PC-9 (cell line): Measurements from ENCODE around the gene HSPA12A. TPM values are rescaled to one million over a fixed set of nuclear protein-coding genes. Genes with fewer than 3 reads are reported as not detected.

Source experiments
- BruUV-seq: library from RNA; stranded (reverse); fragments of 400-500 nt; replicated peaks from 2 replicates; lab custom pipeline; 2021; lab: Mats Ljungman, UMichigan
- CTCF ChIA-PET: fragments of 300-600 bp; sonication (Branson Sonifier 250); formaldehyde crosslinking; loops from one replicate; lab custom pipeline; 2022; ENCODE audit warnings: antibody characterized with exemption; lab: Charles Lee
- POLR2A ChIA-PET: fragments of 300-600 bp; sonication (Branson Sonifier 250); formaldehyde crosslinking; loops from one replicate; lab custom pipeline; 2022; ENCODE audit warnings: antibody characterized with exemption; ENCODE audit not compliant: unreplicated experiment; lab: Charles Lee
- DNase-seq, 2 experiments: peaks; one replicate each; pipeline versions ENCODE4 v3.0.0 to v3.0.0-alpha.2; 2015 to 2022; ENCODE audit warnings: mixed read lengths in 1 of 2
- H2AFZ ChIP-seq: fragments of 200-600 bp; sonication (generic); 2 replicates; pipeline ENCODE4 v1.8.1; 2017; ENCODE audit warnings: antibody characterized with exemption
- H3F3A ChIP-seq: fragments of 200-600 bp; sonication (generic); 2 replicates; pipeline ENCODE4 v1.8.1; 2017; ENCODE audit warnings: antibody characterized with exemption, mild to moderate bottlenecking, low read depth; ENCODE audit not compliant: insufficient read depth
- H3K27ac ChIP-seq: fragments of 200-600 bp; sonication (generic); 2 replicates; pipeline ENCODE4 v1.6.1; 2016; ENCODE audit warnings: mixed run types
- H3K27me3 ChIP-seq: fragments of 200-600 bp; sonication (generic); 2 replicates; pipeline ENCODE4 v1.6.1; 2016; ENCODE audit warnings: low read depth, mixed run types; ENCODE audit not compliant: insufficient read depth
- H3K36me3 ChIP-seq: fragments of 200-600 bp; sonication (generic); 2 replicates; pipeline ENCODE4 v1.6.1; 2016; ENCODE audit warnings: low read depth, mixed run types
- H3K4me1 ChIP-seq: fragments of 200-600 bp; sonication (generic); replicated peaks from 2 replicates; pipeline ENCODE4 v1.6.1; 2016; ENCODE audit warnings: mixed run types; ENCODE audit not compliant: insufficient read depth
- H3K4me2 ChIP-seq: fragments of 200-600 bp; sonication (generic); 2 replicates; pipeline ENCODE4 v1.6.1; 2017; ENCODE audit warnings: mixed run types
- H3K4me3 ChIP-seq: fragments of 200-600 bp; sonication (generic); 2 replicates; pipeline ENCODE4 v1.6.1; 2016; ENCODE audit warnings: mixed run types
- H3K79me2 ChIP-seq: fragments of 200-600 bp; sonication (generic); 2 replicates; pipeline ENCODE4 v1.6.1; 2017; ENCODE audit warnings: low read depth, mixed run types
- H3K9me2 ChIP-seq: fragments of 200-600 bp; sonication (generic); 2 replicates; pipeline ENCODE4 v1.8.1; 2017; ENCODE audit warnings: mild to moderate bottlenecking; ENCODE audit not compliant: insufficient read depth
- H3K9me3 ChIP-seq: fragments of 200-600 bp; sonication (generic); 2 replicates; pipeline ENCODE4 v1.8.1; 2016; ENCODE audit warnings: low read depth; ENCODE audit not compliant: insufficient read depth
- H4K20me1 ChIP-seq: fragments of 200-600 bp; sonication (generic); 2 replicates; pipeline ENCODE4 v1.8.1; 2017; ENCODE audit not compliant: insufficient read depth
- CTCF ChIP-seq: fragments of 200-600 bp; sonication (generic); conservative IDR thresholded peaks from 2 replicates; pipeline ENCODE4 v1.6.1; 2017; ENCODE audit warnings: mixed run types, antibody characterized with exemption, mild to moderate bottlenecking, moderate library complexity
- EZH2 ChIP-seq: fragments of 200-600 bp; sonication (generic); IDR thresholded peaks from 2 replicates; pipeline ENCODE4 v1.8.0; 2017; ENCODE audit warnings: antibody characterized with exemption, low read depth
- intact Hi-C: fragments of 100-400 bp; cut with micrococcal nuclease; formaldehyde crosslinking; loops from one replicate; pipeline ENCODE4 v1.10.0; 2022; ENCODE audit not compliant: unreplicated experiment
- total RNA-seq: library from RNA; stranded (reverse); gene quantifications from 2 replicates; pipeline ENCODE4 v1.2.3, GENCODE V29; 2021

The HSPA12A gene
- total RNA-seq, 1 experiment from 2014 or later, result 12.1 TPM

GRCh38 chr10:116715839-116716377 is 26.5 kb downstream of the HSPA12A start:
- Histone ChIP-seq H3F3A (no peaks in the 10 kb centered on the region), H3K36me3 (no peaks in the 10 kb centered on the region), H3K4me2 (no peak overlapping the region), H3K4me1 (no peaks in the 10 kb centered on the region), H3K4me3 (no peak overlapping the region), H3K27ac (no peak overlapping the region), H3K27me3 (no peaks in the 10 kb centered on the region), H3K9me3 (no peaks in the 10 kb centered on the region), H3K9me2 (no peaks in the 10 kb centered on the region), H2AFZ (no peak overlapping the region), H4K20me1 (no peaks in the 10 kb centered on the region), H3K79me2 (no peaks in the 10 kb centered on the region)
- intact Hi-C loops, result no loop called here
- CTCF ChIA-PET, result no interaction called here
- TF ChIP-seq CTCF (no peak), EZH2 (no peak)
- POLR2A ChIA-PET, result no interaction called here
- no TSS peak for BruUV-seq
- no peak for DNase-seq

GRCh38 chr10:116715341-116715740 is 27.0 kb downstream of the HSPA12A start:
- no TSS peak for BruUV-seq
- CTCF ChIA-PET, result no interaction called here
- intact Hi-C loops, result no loop called here

GRCh38 chr10:116713846-116714245 is 28.5 kb downstream of the HSPA12A start:
- Histone ChIP-seq H3K27ac (no peak overlapping the region), H3K36me3 (no peaks in the 10 kb centered on the region), H3K9me2 (no peaks in the 10 kb centered on the region), H3K4me3 (no peak overlapping the region), H3K4me2 (no peak overlapping the region), H3K79me2 (no peaks in the 10 kb centered on the region), H3K4me1 (no peaks in the 10 kb centered on the region), H2AFZ (no peak overlapping the region), H4K20me1 (no peaks in the 10 kb centered on the region), H3F3A (no peaks in the 10 kb centered on the region), H3K9me3 (no peaks in the 10 kb centered on the region), H3K27me3 (no peaks in the 10 kb centered on the region)
- no TSS peak for BruUV-seq
- ChIA-PET CTCF (no interaction called here), POLR2A (no interaction called here)
- DNase-seq, result no peak
- TF ChIP-seq CTCF, result no peak
- no peak for TF ChIP-seq EZH2
- intact Hi-C loops, result no loop called here

More at GRCh38 chr10:116715341-116715740, 27.0 kb downstream of the HSPA12A start:
- POLR2A ChIA-PET, result no interaction called here
- Histone ChIP-seq H3K9me2 (no peaks in the 10 kb centered on the region), H3K27ac (no peak overlapping the region), H3K4me1 (no peaks in the 10 kb centered on the region), H3K4me3 (no peak overlapping the region), H3K27me3 (no peaks in the 10 kb centered on the region), H2AFZ (no peak overlapping the region), H3K36me3 (no peaks in the 10 kb centered on the region), H3F3A (no peaks in the 10 kb centered on the region), H3K9me3 (no peaks in the 10 kb centered on the region), H4K20me1 (no peaks in the 10 kb centered on the region), H3K79me2 (no peaks in the 10 kb centered on the region), H3K4me2 (no peak overlapping the region)
- DNase-seq, result no peak
- TF ChIP-seq CTCF, result no peak
- TF ChIP-seq EZH2, result no peak
